Stimulated activated naive CD8-positive, alpha-beta T cell treated with anti-CD3 and anti-CD28 coated beads, Interleukin-15, amount 100 ng/mL, for 72 hours (primary cell): ENCODE results near the gene ENKUR.

Experiments
- ATAC-seq: fragments of 150-1000 bp; cut with Tn5 transposase; 2 replicates; pipeline ENCODE4 v1.10.0; 2021; ENCODE audit warnings: mild to moderate bottlenecking, moderate library complexity
- DNase-seq, 2 donors: peaks; one replicate each; pipeline ENCODE4 v3.0.0; 2021 to 2022
- H3K27ac Mint-ChIP-seq, 2 donors: one replicate each; pipeline ENCODE4 v1.8.0; 2022; ENCODE audit warnings: mild to moderate bottlenecking in 2 of 2, mixed read lengths in 2 of 2, moderate library complexity in 2 of 2
- H3K27me3 Mint-ChIP-seq: one replicate; pipeline ENCODE4 v1.8.0; 2022; ENCODE audit warnings: mixed read lengths
- H3K4me1 Mint-ChIP-seq: one replicate; pipeline ENCODE4 v1.8.0; 2022; ENCODE audit warnings: mild to moderate bottlenecking, mixed read lengths
- H3K4me3 Mint-ChIP-seq, 2 donors: one replicate each; pipeline ENCODE4 v1.8.0; 2022; ENCODE audit warnings: mild to moderate bottlenecking in 2 of 2, mixed read lengths in 2 of 2, moderate library complexity in 1 of 2
- H3K9me3 Mint-ChIP-seq, 2 donors: one replicate each; pipeline ENCODE4 v1.8.0; 2022; ENCODE audit warnings: mixed read lengths in 2 of 2

The ENKUR gene

GRCh38 chr10:24993237-24993958 is 22.6 kb downstream of the ENKUR start:
- H3K27ac Mint-ChIP-seq: no peak overlapping the region
- H3K4me3 Mint-ChIP-seq: no peak overlapping the region
- H3K27me3 Mint-ChIP-seq: no peaks in the 10 kb centered on the region
- no peaks in the 10 kb centered on the region for H3K9me3 Mint-ChIP-seq
- DNase-seq (no peak), ATAC-seq (no peak)
- H3K4me1 Mint-ChIP-seq: no peaks in the 10 kb centered on the region

- Mint-ChIP-seq H3K27me3 (no peaks in the 10 kb centered on the region), H3K9me3 (no peaks in the 10 kb centered on the region), H3K27ac (no peak overlapping the region), H3K4me1 (no peaks in the 10 kb centered on the region), H3K4me3 (no peak overlapping the region)
- DNase-seq (no peak), ATAC-seq (no peak)
Measured at GRCh38 chr10:24992512-24993133, 23.3 kb downstream of the ENKUR start.

DNA sequence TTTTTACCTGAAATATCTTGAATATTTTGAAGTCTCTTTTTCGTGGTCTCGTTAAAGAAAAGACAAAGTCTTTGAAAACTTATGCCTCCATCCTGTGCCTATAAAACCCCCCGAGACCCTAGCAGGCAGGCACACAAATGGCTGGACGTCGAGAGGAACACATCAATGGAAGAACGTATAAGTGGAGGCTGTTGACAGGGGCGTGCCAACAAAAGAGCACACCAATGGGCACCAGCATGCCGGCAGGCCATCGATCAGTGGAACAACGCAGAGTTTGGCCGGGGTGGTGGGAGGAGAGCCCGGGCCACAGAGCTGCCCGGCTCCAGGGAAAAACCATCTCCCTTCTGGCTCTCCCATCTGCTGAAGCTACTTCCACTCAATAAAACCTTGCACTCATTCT is 24.7 kb downstream of the ENKUR start:
- Mint-ChIP-seq H3K4me1 (no peaks in the 10 kb centered on the region), H3K4me3 (no peak overlapping the region), H3K9me3 (no peaks in the 10 kb centered on the region), H3K27me3 (no peaks in the 10 kb centered on the region), H3K27ac (no peak overlapping the region)
- ATAC-seq (no peak), DNase-seq (no peak)

GRCh38 chr10:24989867-24990266 is 26.1 kb downstream of the ENKUR start:
- DNase-seq (no peak), ATAC-seq (no peak)
- Mint-ChIP-seq H3K4me3 (no peak overlapping the region), H3K27ac (no peak overlapping the region), H3K9me3 (no peaks in the 10 kb centered on the region), H3K4me1 (no peaks in the 10 kb centered on the region), H3K27me3 (no peaks in the 10 kb centered on the region)

- Mint-ChIP-seq H3K27me3 (no peaks in the 10 kb centered on the region), H3K9me3 (no peaks in the 10 kb centered on the region)
Measured at GRCh38 chr10:24988831-24989640, 26.9 kb downstream of the ENKUR start.

GRCh38 chr10:24984906-24985305 is 31.1 kb downstream of the ENKUR start:
- no peak for DNase-seq
- no peak for ATAC-seq
- Mint-ChIP-seq H3K27me3 (no peaks in the 10 kb centered on the region), H3K4me1 (peaks cover 11% of the 10 kb centered on the region), H3K9me3 (peaks cover 5 to 6% of the 10 kb centered on the region in 2 donors), H3K27ac (no peak overlapping the region), H3K4me3 (no peak overlapping the region)

More at GRCh38 chr10:24988831-24989640, 26.9 kb downstream of the ENKUR start:
- DNase-seq: no peak
- no peaks in the 10 kb centered on the region for H3K4me1 Mint-ChIP-seq
- ATAC-seq: no peak
- H3K4me3 Mint-ChIP-seq: no peak overlapping the region
- H3K27ac Mint-ChIP-seq: no peak overlapping the region

DNA sequence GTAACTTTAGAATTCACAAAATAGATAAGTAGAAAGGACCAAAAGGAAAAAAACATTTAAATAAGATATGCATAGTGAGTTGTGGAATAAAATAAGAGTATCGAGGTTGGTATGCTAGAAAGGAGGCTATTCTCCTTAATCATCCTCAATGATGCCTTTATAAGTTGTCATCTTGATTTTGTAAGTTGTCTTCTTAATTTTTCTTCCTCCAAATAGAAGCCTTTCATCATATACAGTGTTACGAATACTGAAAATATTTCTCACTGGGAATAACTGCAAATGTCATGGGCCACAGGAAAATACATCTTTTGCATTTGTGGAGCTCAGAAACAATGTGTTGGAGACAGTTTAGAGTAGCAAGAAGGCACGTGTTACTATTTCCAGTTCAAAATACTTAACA is 32.0 kb downstream of the ENKUR start:
- H3K9me3 Mint-ChIP-seq: peaks cover 8 to 10% of the 10 kb centered on the region in 2 donors
- no peak overlapping the region for H3K4me3 Mint-ChIP-seq

GRCh38 chr10:24983130-24983529 is 32.8 kb downstream of the ENKUR start:
- Mint-ChIP-seq H3K27ac (no peak overlapping the region), H3K27me3 (no peaks in the 10 kb centered on the region), H3K4me1 (peaks cover 11% of the 10 kb centered on the region), H3K4me3 (no peak overlapping the region), H3K9me3 (peaks cover 8 to 10% of the 10 kb centered on the region in 2 donors)
- DNase-seq (no peak), ATAC-seq (no peak)

More for the DNA sequence above, 32.0 kb downstream of the ENKUR start:
- H3K4me1 Mint-ChIP-seq: peaks cover 11% of the 10 kb centered on the region
- DNase-seq (no peak), ATAC-seq (no peak)
- no peak overlapping the region for H3K27ac Mint-ChIP-seq
- H3K27me3 Mint-ChIP-seq: no peaks in the 10 kb centered on the region

GRCh38 chr10:24982319-24983112 is 33.4 kb downstream of the ENKUR start:
- ATAC-seq (no peak), DNase-seq (no peak)
- H3K4me3 Mint-ChIP-seq: no peak overlapping the region
- peaks cover 11% of the 10 kb centered on the region for H3K4me1 Mint-ChIP-seq
- peaks cover 8 to 10% of the 10 kb centered on the region in 2 donors for H3K9me3 Mint-ChIP-seq
- no peaks in the 10 kb centered on the region for H3K27me3 Mint-ChIP-seq
- H3K27ac Mint-ChIP-seq: no peak overlapping the region

- no peak for DNase-seq
- H3K27me3 Mint-ChIP-seq: no peaks in the 10 kb centered on the region
- peaks cover 8 to 10% of the 10 kb centered on the region in 2 donors for H3K9me3 Mint-ChIP-seq
- H3K27ac Mint-ChIP-seq: no peak overlapping the region
- ATAC-seq: no peak
- H3K4me1 Mint-ChIP-seq: peaks cover 11% of the 10 kb centered on the region
- no peak overlapping the region for H3K4me3 Mint-ChIP-seq
Measured at GRCh38 chr10:24981161-24981710, 34.7 kb downstream of the ENKUR start.

DNA sequence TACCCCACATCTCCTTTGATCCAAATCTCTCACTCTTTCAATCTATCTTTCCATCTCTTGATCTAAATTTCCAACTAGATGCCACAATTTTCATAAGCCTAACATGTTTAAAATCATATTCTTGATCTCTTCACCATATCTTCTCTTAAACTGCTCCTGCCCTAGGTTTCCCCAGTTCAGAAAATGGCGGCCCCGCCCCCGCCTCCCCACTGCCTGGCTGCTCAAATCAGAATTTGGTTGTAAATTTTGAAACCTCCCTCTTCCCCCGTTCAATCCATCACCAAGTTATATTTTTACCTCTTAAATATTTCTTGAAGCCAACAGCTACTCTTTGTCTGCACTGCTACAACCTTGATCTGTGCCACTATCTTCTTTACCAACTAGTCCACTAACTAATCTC is 36.3 kb downstream of the ENKUR start:
- ATAC-seq: no peak
- Mint-ChIP-seq H3K9me3 (peaks cover 8 to 10% of the 10 kb centered on the region in 2 donors), H3K27me3 (no peaks in the 10 kb centered on the region), H3K27ac (peak overlapping the region in 1 of 2 donors; percentile 35), H3K4me3 (no peak overlapping the region), H3K4me1 (peaks cover 11% of the 10 kb centered on the region)
- no peak for DNase-seq

- H3K27ac Mint-ChIP-seq: no peak overlapping the region
- ATAC-seq (no peak), DNase-seq (no peak)
- no peaks in the 10 kb centered on the region for H3K4me1 Mint-ChIP-seq
- H3K4me3 Mint-ChIP-seq: no peak overlapping the region
- H3K9me3 Mint-ChIP-seq: peaks cover 2 to 6% of the 10 kb centered on the region in 2 donors
- H3K27me3 Mint-ChIP-seq: no peaks in the 10 kb centered on the region
Measured at GRCh38 chr10:24974976-24975375, 41.0 kb downstream of the ENKUR start.

DNA sequence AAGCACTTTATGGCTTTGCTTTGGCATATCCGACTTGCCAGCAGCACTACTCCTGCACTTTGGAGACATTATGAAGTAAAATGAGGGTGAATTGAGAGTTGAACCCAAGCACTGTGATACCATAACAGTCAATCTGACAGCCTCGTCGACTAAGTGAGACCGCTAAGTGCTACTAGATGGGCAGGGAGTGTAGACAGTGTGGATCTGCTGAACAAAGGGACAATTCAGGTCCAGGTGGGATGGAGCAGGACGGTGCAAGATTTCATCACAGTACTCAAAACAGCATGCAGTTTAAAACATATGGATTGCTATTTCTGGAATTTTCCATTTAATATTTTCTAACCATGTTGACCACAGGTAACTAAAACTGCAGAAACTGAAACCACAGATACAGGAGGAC is 42.8 kb downstream of the ENKUR start:
- no peak for DNase-seq
- Mint-ChIP-seq H3K9me3 (no peaks in the 10 kb centered on the region), H3K4me3 (no peak overlapping the region), H3K27me3 (no peaks in the 10 kb centered on the region), H3K4me1 (no peaks in the 10 kb centered on the region), H3K27ac (no peak overlapping the region)
- no peak for ATAC-seq

- Mint-ChIP-seq H3K4me1 (no peaks in the 10 kb centered on the region), H3K27me3 (no peaks in the 10 kb centered on the region), H3K27ac (no peak overlapping the region), H3K9me3 (no peaks in the 10 kb centered on the region), H3K4me3 (no peak overlapping the region)
- no peak for DNase-seq
- ATAC-seq: no peak
Measured at GRCh38 chr10:24971374-24971773, 44.6 kb downstream of the ENKUR start.

DNA sequence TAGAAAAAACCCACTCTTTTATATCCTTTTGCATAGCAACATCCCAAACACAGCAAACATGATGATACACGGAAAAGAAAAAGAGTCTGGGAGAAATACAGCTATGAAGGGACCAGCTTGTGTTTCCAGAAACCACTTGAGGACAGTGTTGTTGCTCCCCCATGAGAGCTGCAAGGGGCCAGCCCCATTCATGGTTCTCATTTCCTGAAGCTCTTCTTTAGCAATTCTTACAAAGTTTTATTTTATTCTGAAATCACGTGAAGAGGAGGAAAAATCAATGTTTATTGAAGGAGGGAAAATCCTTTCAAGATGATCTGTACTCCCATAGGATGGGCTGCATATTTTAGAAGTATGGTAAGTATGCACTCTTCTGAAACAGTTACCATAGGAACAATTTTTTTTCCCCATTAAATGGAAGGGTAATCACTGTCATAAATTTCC is 46.1 kb downstream of the ENKUR start:
- ATAC-seq: no peak
- no peaks in the 10 kb centered on the region for H3K4me1 Mint-ChIP-seq
- no peak for DNase-seq
- H3K27me3 Mint-ChIP-seq: no peaks in the 10 kb centered on the region
- no peak overlapping the region for H3K27ac Mint-ChIP-seq
- H3K9me3 Mint-ChIP-seq: no peaks in the 10 kb centered on the region
- no peak overlapping the region for H3K4me3 Mint-ChIP-seq
